Fibroblast of gingiva (primary cell): ENCODE measurements around the gene OR2A14.
A peak's percentile ranks its signal among the peaks of the same experiment; 100 is the strongest.
"Not testable (repeated sequence)": the region's sequence is repeated elsewhere in the genome, so short reads cannot be mapped to it uniquely, and the experiment has no call there.

Experiments
- DNase-seq: peaks from one replicate; pipeline ENCODE4 v3.0.0-alpha.2; 2011; ENCODE audit warnings: low read depth

Gene OR2A14

GRCh38 chr7:144122876-144123275, at the start of gene OR2A14:
TSS of gene OR2A14 (plus strand) at chr7:144123176. CDS start at chr7:144129113, 5,937 bp downstream.
- DNase-seq, result no peak

GRCh38 chr7:144074374-144074773, 48.6 kb upstream of the OR2A14 start:
- no peak for DNase-seq

GRCh38 chr7:144085978-144086377, 37.0 kb upstream of the OR2A14 start, which contains the start of gene OR2A12:
TSS of gene OR2A12 (plus strand) at chr7:144086278. CDS start at chr7:144095108, 8,830 bp downstream.
- DNase-seq, result no peak

GRCh38 chr7:144086730-144087129, 36.2 kb upstream of the OR2A14 start:
- DNase-seq, result no peak

GRCh38 chr7:144087230-144087629, 35.7 kb upstream of the OR2A14 start:
- no peak for DNase-seq

- DNase-seq, result no peak
Observed at GRCh38 chr7:144090667-144091066, 32.3 kb upstream of the OR2A14 start.

GRCh38 chr7:144098776-144099175, 24.2 kb upstream of the OR2A14 start:
- DNase-seq, result no peak

GRCh38 chr7:144100607-144101006, 22.4 kb upstream of the OR2A14 start:
- no peak for DNase-seq

- no peak for DNase-seq
Observed at GRCh38 chr7:144102041-144102440, 20.9 kb upstream of the OR2A14 start.

- DNase-seq, result no peak
Observed at GRCh38 chr7:144105211-144105610, 17.8 kb upstream of the OR2A14 start.

GRCh38 chr7:144109283-144109682, 13.7 kb upstream of the OR2A14 start, which contains the start of gene OR2A2:
TSS of gene OR2A2 (plus strand) at chr7:144109583. CDS start at chr7:144109583, 0 bp downstream.
- no peak for DNase-seq

- no peak for DNase-seq
Observed at GRCh38 chr7:144110272-144110671, 12.7 kb upstream of the OR2A14 start.

- no peak for DNase-seq
Observed at GRCh38 chr7:144113651-144114050, 9.3 kb upstream of the OR2A14 start.

GRCh38 chr7:144118341-144118740, 4.6 kb upstream of the OR2A14 start:
- DNase-seq, result no peak

GRCh38 chr7:144127714-144128334, 4.8 kb downstream of the OR2A14 start:
- peak; percentile 50 for DNase-seq

GRCh38 chr7:144129601-144130000, 6.6 kb downstream of the OR2A14 start:
- not testable (repeated sequence) for DNase-seq

GRCh38 chr7:144130730-144131129, 7.8 kb downstream of the OR2A14 start:
- DNase-seq, result no peak

GRCh38 chr7:144132262-144132661, 9.3 kb downstream of the OR2A14 start:
- no peak for DNase-seq

- DNase-seq, result no peak
Observed at GRCh38 chr7:144133307-144133706, 10.3 kb downstream of the OR2A14 start.

GRCh38 chr7:144134116-144134515, 11.1 kb downstream of the OR2A14 start:
- DNase-seq, result no peak

GRCh38 chr7:144137501-144137900, 14.5 kb downstream of the OR2A14 start:
- no peak for DNase-seq

GRCh38 chr7:144142187-144142586, 19.2 kb downstream of the OR2A14 start:
- no peak for DNase-seq

GRCh38 chr7:144144426-144144825, 21.4 kb downstream of the OR2A14 start:
- DNase-seq, result no peak

GRCh38 chr7:144148224-144148827, 25.4 kb downstream of the OR2A14 start:
- no peak for DNase-seq
